Neural cell (in vitro differentiated cells): ENCODE data around the gene THAP4. TPM values are rescaled to one million over a fixed set of nuclear protein-coding genes. Genes with fewer than 3 reads are reported as not detected.

Experiments used
- H2AFZ ChIP-seq: fragments of 200-600, 300-800 bp; sonication (generic), shearing (Covaris generic); 2 replicates; pipeline ENCODE4 v1.6.0; 2014; ENCODE audit warnings: low read depth, mild to moderate bottlenecking, antibody characterized with exemption, low read length, moderate library complexity
- H3F3A ChIP-seq: fragments of 200-600 bp; shearing (Covaris generic); 2 replicates; pipeline ENCODE4 v1.6.1; 2016; ENCODE audit warnings: mild to moderate bottlenecking, moderate library complexity, mixed read lengths, antibody characterized with exemption, low read length; ENCODE audit not compliant: insufficient read depth, poor library complexity, severe bottlenecking
- H3K27ac ChIP-seq: fragments of 200-600, 300-800 bp; sonication (generic), shearing (Covaris generic); 2 replicates; pipeline ENCODE4 v1.5.1; 2014; ENCODE audit warnings: mild to moderate bottlenecking, low read length, moderate library complexity
- H3K27me3 ChIP-seq: fragments of 300-800, 200-600 bp; sonication (generic), shearing (Covaris generic); 2 replicates; pipeline ENCODE4 v1.6.0; 2014; ENCODE audit warnings: mild to moderate bottlenecking, low read depth, low read length, moderate library complexity; ENCODE audit not compliant: insufficient read depth
- H3K36me3 ChIP-seq: fragments of 300-800, 200-600 bp; sonication (generic), shearing (Covaris generic); 2 replicates; pipeline ENCODE4 v1.5.1; 2014; ENCODE audit warnings: mild to moderate bottlenecking, antibody characterized with exemption, low read length, moderate library complexity; ENCODE audit not compliant: insufficient read depth
- H3K4me2 ChIP-seq: fragments of 300-800, 200-600 bp; sonication (generic), shearing (Covaris generic); 2 replicates; pipeline ENCODE4 v1.6.0; 2014; ENCODE audit warnings: mild to moderate bottlenecking, low read length
- H3K4me3 ChIP-seq: fragments of 300-800, 200-600 bp; sonication (generic), shearing (Covaris generic); 2 replicates; pipeline ENCODE4 v1.5.1; 2014; ENCODE audit warnings: mild to moderate bottlenecking, low read length, moderate library complexity
- H3K79me2 ChIP-seq: fragments of 200-600 bp; shearing (Covaris generic); replicated peaks from 2 replicates; pipeline ENCODE4 v1.6.0; 2014; ENCODE audit warnings: mild to moderate bottlenecking, low read length, moderate library complexity; ENCODE audit not compliant: insufficient read depth
- H3K9ac ChIP-seq: fragments of 300-800, 200-600 bp; sonication (generic), shearing (Covaris generic); 2 replicates; pipeline ENCODE4 v1.6.1; 2016; ENCODE audit warnings: mild to moderate bottlenecking, low read length, mixed read lengths
- H3K9me2 ChIP-seq: fragments of 200-600 bp; shearing (Covaris generic); 2 replicates; pipeline ENCODE4 v1.6.1; 2016; ENCODE audit warnings: mild to moderate bottlenecking, low read length, mixed read lengths; ENCODE audit not compliant: insufficient read depth
- H3K9me3 ChIP-seq: fragments of 200-600, 300-800 bp; sonication (generic), shearing (Covaris generic); 2 replicates; pipeline ENCODE4 v1.6.1; 2016; ENCODE audit warnings: mild to moderate bottlenecking, mixed run types, low read length, moderate library complexity, mixed read lengths
- H4K20me1 ChIP-seq: fragments of 200-600 bp; shearing (Covaris generic); 2 replicates; pipeline ENCODE4 v1.6.1; 2016; ENCODE audit warnings: mild to moderate bottlenecking, mixed run types; ENCODE audit not compliant: insufficient read depth
- CTCF ChIP-seq: fragments of 450-650 bp; IDR thresholded peaks from 2 replicates; pipeline ENCODE4 v1.5.1; 2014; ENCODE audit warnings: antibody characterized with exemption, mild to moderate bottlenecking, moderate library complexity; ENCODE audit not compliant: poor library complexity, severe bottlenecking
- EP300 ChIP-seq: fragments of 450-650 bp; conservative IDR thresholded peaks from 2 replicates; pipeline ENCODE4 v1.6.1; 2014; ENCODE audit warnings: antibody characterized with exemption, mild to moderate bottlenecking, moderate library complexity; ENCODE audit not compliant: poor library complexity, severe bottlenecking
- EZH2 ChIP-seq: fragments of 200-600, 300-800 bp; shearing (Covaris generic), sonication (generic); IDR thresholded peaks from 2 replicates; pipeline ENCODE4 v1.6.1; 2014; ENCODE audit warnings: antibody characterized with exemption, low read length, borderline replicate concordance, mild to moderate bottlenecking; ENCODE audit not compliant: insufficient read depth, poor library complexity, severe bottlenecking
- MXI1 ChIP-seq: fragments of 450-650 bp; conservative IDR thresholded peaks from 2 replicates; pipeline ENCODE4 v1.6.1; 2014; ENCODE audit warnings: antibody characterized with exemption, mild to moderate bottlenecking; ENCODE audit not compliant: poor library complexity, severe bottlenecking
- POLR2AphosphoS5 ChIP-seq: IDR thresholded peaks from 2 replicates; pipeline ENCODE4 v1.6.1; 2012
- RAD21 ChIP-seq: fragments of 450-650 bp; conservative IDR thresholded peaks from 2 replicates; pipeline ENCODE4 v1.6.1; 2014; ENCODE audit warnings: antibody characterized with exemption, mild to moderate bottlenecking, moderate library complexity
- REST ChIP-seq: IDR thresholded peaks from 2 replicates; pipeline ENCODE4 v1.6.1; 2012; ENCODE audit warnings: borderline replicate concordance
- SMC3 ChIP-seq: fragments of 450-650 bp; conservative IDR thresholded peaks from 2 replicates; pipeline ENCODE4 v1.6.1; 2014; ENCODE audit warnings: antibody characterized with exemption, mild to moderate bottlenecking, moderate library complexity; ENCODE audit not compliant: poor library complexity
- TAF1 ChIP-seq: IDR thresholded peaks from 2 replicates; pipeline ENCODE4 v1.6.1; 2012; ENCODE audit warnings: low read depth
- polyA plus RNA-seq: library from polyadenylated mRNA; depleted of rRNA; stranded (reverse); fragments of >200 nt; gene quantifications from 2 replicates; pipeline ENCODE4 v1.2.3, GENCODE V29; 2014

THAP4 gene
- polyA plus RNA-seq, 1 donor from 2014 or later = 30.8 TPM

DNA sequence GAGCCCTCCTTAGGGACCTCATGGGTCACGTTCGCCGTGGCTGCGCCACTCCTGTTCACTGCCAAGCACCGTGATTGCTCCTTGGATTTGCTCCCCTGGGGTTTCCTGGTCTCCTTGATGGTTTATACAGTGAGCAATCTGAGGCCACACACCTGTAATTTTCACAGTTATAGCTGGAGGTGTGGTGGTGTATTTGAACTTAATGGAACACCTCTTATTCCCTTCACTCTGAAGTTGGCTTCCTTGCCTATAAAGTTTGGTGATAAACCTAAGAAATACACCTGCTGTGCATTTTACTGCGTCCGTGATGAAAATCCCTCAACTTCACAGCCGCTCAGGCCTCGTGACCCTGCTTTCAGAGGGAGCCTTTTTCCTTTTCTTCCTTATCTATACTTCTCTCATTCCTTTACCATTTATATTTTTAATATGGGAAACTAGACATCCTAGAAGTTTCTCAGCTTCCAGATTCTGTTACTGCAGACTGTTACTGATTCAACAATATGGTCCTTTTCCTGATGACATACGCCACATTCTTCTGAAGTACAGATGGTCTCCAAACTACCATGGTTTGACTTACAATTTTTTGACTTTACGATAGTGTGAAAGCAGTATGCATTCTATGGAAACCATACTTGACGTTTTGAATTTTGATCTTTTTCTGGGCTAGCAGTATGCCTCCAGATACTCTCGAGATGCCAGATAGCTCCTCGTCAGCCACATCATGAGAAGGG lies 9.1 kb upstream of the THAP4 start:
- no peak overlapping the region for H3K4me3 ChIP-seq
- no peak overlapping the region for H3K4me2 ChIP-seq
- H3K9me2 ChIP-seq = no peaks in the 10 kb centered on the region
- H3F3A ChIP-seq = no peaks in the 10 kb centered on the region
- TF ChIP-seq EZH2 (no peak), SMC3 (no peak), MXI1 (no peak), TAF1 (no peak), POLR2AphosphoS5 (no peak), EP300 (no peak), REST (no peak), RAD21 (no peak), CTCF (no peak)
- no peaks in the 10 kb centered on the region for H4K20me1 ChIP-seq
- no peak overlapping the region for H2AFZ ChIP-seq
- H3K9ac ChIP-seq = no peak overlapping the region
- no peaks in the 10 kb centered on the region for H3K9me3 ChIP-seq
- H3K27me3 ChIP-seq = no peaks in the 10 kb centered on the region
- H3K27ac ChIP-seq = no peak overlapping the region
- H3K36me3 ChIP-seq = no peaks in the 10 kb centered on the region
- H3K79me2 ChIP-seq = peaks cover 33% of the 10 kb centered on the region

GRCh38 chr2:241645056-241645914 lies 8.3 kb upstream of the THAP4 start:
- H3K27me3 ChIP-seq = no peaks in the 10 kb centered on the region
- H3K4me2 ChIP-seq = no peak overlapping the region
- peaks cover 40% of the 10 kb centered on the region for H3K79me2 ChIP-seq
- no peak overlapping the region for H3K4me3 ChIP-seq
- H3K9ac ChIP-seq = no peak overlapping the region
- no peaks in the 10 kb centered on the region for H3K9me3 ChIP-seq
- H3K9me2 ChIP-seq = no peaks in the 10 kb centered on the region
- H3F3A ChIP-seq = no peaks in the 10 kb centered on the region
- TF ChIP-seq EP300 = no peak
- TF ChIP-seq EZH2 = no peak
- TF ChIP-seq TAF1 = no peak
- TF ChIP-seq RAD21 = no peak
- no peak for TF ChIP-seq REST
- H3K36me3 ChIP-seq = no peaks in the 10 kb centered on the region
- H2AFZ ChIP-seq = no peak overlapping the region
- no peak overlapping the region for H3K27ac ChIP-seq
- H4K20me1 ChIP-seq = no peaks in the 10 kb centered on the region
